SK-N-MC (cell line): ENCODE results near the gene MYO5C.

Experiments
- EZH2 ChIP-seq: fragments of 200-600 bp; sonication (generic); IDR thresholded peaks from one replicate; pipeline ENCODE4 v1.6.1; 2017; ENCODE audit warnings: antibody characterized with exemption
- FOXP2 ChIP-seq: optimal IDR thresholded peaks from 2 replicates; pipeline ENCODE3; 2011; ENCODE audit warnings: mild to moderate bottlenecking, moderate library complexity; ENCODE audit not compliant: insufficient read depth; ENCODE audit errors: extremely low read length, control extremely low read depth
- POLR2AphosphoS5 ChIP-seq: IDR thresholded peaks from 2 replicates; pipeline ENCODE4 v1.6.1; 2012; ENCODE audit warnings: mild to moderate bottlenecking, low read depth, low read length, borderline replicate concordance

DNA sequence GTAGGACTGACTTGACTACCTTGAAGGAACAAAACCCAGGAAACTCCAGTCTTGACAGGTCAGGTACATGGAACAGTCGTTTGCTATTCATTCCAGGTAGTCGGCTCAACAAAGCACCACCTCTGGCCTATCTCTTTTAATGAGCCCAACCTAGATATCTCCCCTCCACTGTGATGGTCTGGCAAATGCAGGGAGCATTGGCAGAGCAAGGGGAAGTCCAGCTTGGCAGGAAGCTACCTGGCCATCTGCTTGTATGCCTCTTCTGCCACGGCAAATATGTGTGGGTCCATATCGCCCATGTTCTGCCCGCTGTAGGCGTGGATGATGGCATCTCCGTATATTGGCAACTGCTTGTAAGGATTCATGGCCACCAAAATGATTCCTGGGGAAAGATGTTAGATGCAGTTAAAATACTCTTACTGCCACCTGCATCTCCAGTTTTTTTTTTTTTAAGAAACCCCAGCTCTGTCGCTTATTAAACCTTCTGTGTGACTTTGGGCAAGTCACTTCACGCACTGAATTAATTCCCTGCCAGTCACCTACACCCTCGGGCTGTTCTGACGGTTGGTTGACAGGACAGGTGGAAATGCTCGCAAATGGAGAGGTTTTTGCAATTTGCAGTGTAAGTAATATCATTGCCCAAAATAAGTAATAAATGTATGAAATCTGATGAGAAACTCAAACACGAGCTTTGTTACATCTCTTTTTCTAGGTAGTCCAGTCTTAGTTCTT lies 16.8 kb downstream of the MYO5C start:
- TF ChIP-seq EZH2 (no peak), POLR2AphosphoS5 (no peak), FOXP2 (no peak)
